Muscle layer of duodenum (tissue), 2 donors: ENCODE data around the gene CFAP107.
"Not testable (repeated sequence)": the region's sequence is repeated elsewhere in the genome, so short reads cannot be mapped to it uniquely, and the experiment has no call there.

Source experiments
- H3K27ac ChIP-seq: one replicate; pipeline ENCODE4 v1.7.0; 2013; ENCODE audit warnings: mild to moderate bottlenecking, low read length
- H3K27me3 ChIP-seq: one replicate; pipeline ENCODE4 v1.7.0; 2013; ENCODE audit warnings: low read depth, mild to moderate bottlenecking, control low read depth, low read length
- H3K36me3 ChIP-seq, 2 donors: one replicate each; pipeline ENCODE4 v1.7.0; 2013; ENCODE audit warnings: low read length in 2 of 2, control low read depth in 1 of 2, mild to moderate bottlenecking in 1 of 2; ENCODE audit not compliant: insufficient read depth in 2 of 2, control insufficient read depth in 1 of 2
- H3K4me1 ChIP-seq, 2 donors: one replicate each; pipeline ENCODE4 v1.7.0; 2013; ENCODE audit warnings: low read length in 2 of 2, mild to moderate bottlenecking in 2 of 2, control low read depth in 1 of 2, moderate library complexity in 1 of 2; ENCODE audit not compliant: insufficient read depth in 2 of 2, control insufficient read depth in 1 of 2
- H3K4me3 ChIP-seq, 2 donors: one replicate each; pipeline ENCODE4 v1.7.0; 2013; ENCODE audit warnings: low read length in 2 of 2, low read depth in 1 of 2, mild to moderate bottlenecking in 1 of 2
- H3K9me3 ChIP-seq, 2 donors: one replicate each; pipeline ENCODE4 v1.7.0; 2013; ENCODE audit warnings: low read length in 2 of 2, control low read depth in 1 of 2, mild to moderate bottlenecking in 1 of 2; ENCODE audit not compliant: control insufficient read depth in 1 of 2
- donor health status: healthy.

The CFAP107 gene

DNA sequence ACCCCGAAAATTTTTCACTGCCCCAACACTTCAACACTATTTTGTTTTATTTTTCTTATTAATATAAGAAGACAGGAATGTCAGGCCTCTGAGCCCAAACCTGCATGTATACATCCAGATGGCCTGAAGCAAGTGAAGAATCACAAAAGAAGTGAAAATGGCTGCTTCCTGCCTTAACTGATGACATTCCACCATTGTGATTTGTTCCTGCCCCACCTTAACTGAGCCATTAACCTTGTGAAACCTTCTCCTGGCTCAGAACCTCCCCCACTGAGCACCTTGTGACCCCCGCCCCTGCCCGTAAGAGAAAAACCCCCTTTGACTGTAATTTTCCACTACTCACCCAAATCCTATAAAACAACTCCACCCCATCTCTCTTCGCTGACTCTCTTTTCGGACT, 32.3 kb upstream of the CFAP107 start:
- not testable (repeated sequence) for H3K36me3 ChIP-seq, H3K27ac ChIP-seq, H3K4me1 ChIP-seq, H3K9me3 ChIP-seq, H3K4me3 ChIP-seq, H3K27me3 ChIP-seq

DNA sequence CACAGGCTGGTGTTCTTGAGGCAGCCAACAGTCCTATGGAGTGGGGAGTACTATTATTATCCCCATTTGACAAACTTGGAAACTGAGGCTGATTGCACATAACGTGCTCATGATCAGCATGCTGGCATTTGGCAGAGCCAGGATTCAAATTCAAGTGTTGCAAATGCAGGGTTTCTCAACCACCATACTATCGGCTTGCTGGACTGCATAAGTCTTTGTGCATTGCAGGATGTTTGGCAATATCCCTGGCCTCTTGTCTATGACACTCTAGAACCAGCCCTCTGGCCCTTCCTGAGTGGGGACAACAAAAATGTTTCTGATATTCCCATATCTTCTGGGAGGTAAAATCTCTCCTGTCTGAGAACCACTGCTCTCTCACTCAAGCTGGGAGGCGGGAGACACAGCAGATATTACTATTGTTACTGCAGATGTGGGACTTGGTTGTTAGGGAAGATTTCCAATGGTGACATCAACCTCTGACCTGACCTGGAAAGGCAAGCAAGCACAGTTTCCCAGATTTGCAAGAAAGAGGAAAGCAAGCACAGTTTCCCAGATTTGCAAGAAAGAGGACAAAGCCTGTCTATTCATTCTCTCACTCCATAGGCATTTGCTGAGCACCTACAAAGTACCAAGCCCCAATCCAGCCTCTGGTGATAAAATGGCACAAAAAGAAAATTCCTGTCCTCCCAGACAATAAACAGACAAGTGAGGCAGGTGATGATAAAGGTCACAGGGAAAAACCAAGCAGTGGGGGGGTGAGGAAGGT, 31.1 kb upstream of the CFAP107 start:
- Histone ChIP-seq H3K4me1 (no peaks in the 10 kb centered on the region), H3K9me3 (no peaks in the 10 kb centered on the region), H3K27ac (no peak overlapping the region), H3K36me3 (no peaks in the 10 kb centered on the region), H3K27me3 (no peaks in the 10 kb centered on the region), H3K4me3 (no peak overlapping the region)

DNA sequence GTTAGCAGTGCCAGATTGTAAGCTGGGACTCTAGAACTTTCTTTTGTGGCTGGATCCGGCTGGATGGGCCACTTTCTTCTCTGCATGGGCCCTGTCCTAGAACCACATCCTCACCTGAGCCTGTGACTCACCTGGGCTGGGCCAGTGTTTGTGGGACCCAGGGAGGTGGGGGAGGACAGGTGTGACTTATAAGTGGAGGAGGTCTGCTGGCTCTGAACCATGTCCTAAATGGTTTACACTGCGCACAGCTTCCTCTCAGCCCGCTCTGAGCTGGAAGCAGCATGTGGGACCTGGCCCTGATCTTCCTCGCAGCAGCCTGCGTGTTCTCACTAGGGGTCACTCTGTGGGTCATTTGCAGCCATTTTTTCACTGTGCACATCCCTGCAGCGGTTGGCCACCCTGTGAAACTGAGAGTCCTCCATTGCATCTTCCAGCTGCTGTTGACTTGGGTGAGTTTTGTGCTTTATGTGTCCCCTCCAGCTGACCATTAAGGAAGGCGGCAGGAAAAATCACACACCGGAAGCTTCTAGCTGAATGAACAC, 30.0 kb upstream of the CFAP107 start, which contains the start of gene AADACL3:
AADACL3 (plus strand) TSS at position 215 of the 542 bp plus-strand sequence; CDS start at position 282, 67 bp downstream.
- no peak within 1 kb of the TSS for H3K4me3 ChIP-seq
- H3K4me1 ChIP-seq = no peaks in the 10 kb centered on the region
- no peak within 1 kb of the TSS for H3K27ac ChIP-seq
- H3K27me3 ChIP-seq = no peaks in the 10 kb centered on the region
- no peaks in the 10 kb centered on the region for H3K36me3 ChIP-seq
- H3K9me3 ChIP-seq = no peaks in the 10 kb centered on the region

DNA sequence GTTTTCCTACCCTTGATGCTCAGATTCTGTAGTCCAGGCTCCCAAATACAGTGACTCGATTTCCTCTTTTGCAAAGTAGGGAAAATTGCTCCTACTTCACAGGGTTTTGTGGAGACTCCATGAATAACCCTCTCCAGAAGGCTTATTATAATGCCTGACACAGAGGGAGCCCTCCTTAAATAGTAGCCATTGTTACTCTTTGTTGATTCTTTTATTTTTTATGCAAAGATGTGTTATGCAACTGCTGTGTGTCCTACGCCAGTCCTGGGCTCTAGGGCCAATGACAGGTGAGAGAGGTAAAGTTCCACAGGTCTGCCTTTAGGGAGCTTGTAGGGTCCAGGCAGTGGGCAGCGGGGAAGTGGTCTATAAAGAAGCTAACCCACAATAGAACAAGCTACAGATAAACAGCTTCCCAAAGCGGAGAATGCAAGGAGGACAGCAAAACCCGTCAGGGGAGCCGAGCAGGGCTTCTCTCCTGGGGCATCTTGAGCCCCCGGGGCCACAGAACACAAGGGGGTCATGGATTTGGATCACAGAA, 28.6 kb upstream of the CFAP107 start:
- no peaks in the 10 kb centered on the region for H3K4me1 ChIP-seq
- no peak overlapping the region for H3K4me3 ChIP-seq
- no peak overlapping the region for H3K27ac ChIP-seq
- no peaks in the 10 kb centered on the region for H3K36me3 ChIP-seq
- no peaks in the 10 kb centered on the region for H3K27me3 ChIP-seq
- no peaks in the 10 kb centered on the region for H3K9me3 ChIP-seq

DNA sequence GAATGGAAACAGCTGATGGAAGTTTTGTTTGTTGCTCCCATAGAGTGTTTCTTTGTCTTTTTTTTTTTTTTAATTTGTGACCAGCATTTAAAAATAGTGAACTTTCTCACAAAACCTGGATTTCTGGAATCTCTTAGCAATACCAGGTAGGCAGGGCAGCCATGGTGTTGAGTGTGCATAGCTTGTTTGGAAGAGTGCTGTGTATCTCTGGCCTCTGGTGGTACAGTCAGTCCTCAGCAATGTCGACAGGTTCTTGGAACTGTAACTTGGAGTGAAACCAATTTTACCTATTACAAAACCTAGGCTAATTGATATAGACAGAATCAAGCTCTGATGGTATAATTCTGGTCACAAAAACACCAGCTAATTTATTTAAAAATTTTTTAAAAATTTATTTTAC, 23.4 kb upstream of the CFAP107 start:
- H3K4me3 ChIP-seq = no peak overlapping the region
- H3K4me1 ChIP-seq = no peaks in the 10 kb centered on the region
- no peaks in the 10 kb centered on the region for H3K9me3 ChIP-seq
- H3K27ac ChIP-seq = no peak overlapping the region
- no peaks in the 10 kb centered on the region for H3K27me3 ChIP-seq
- H3K36me3 ChIP-seq = no peaks in the 10 kb centered on the region

DNA sequence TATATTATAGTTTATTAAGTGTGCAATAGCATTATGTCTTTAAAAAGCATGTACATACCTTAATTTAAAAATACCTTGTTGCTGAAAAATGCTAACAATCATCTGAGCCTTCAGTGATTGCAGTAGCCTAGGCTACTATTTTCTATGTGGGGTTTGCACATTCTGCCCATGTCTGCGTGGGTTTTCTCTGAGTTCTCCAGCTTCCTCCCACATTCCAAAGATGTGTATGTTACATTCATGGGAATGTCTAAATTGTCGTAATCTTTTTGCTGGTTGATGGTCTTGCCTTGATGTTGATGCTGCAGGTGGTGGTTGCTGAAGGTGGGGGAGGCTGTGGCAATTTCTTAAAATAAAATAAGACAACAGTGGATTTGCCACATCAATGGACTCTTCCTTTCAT, 17.6 kb upstream of the CFAP107 start:
- Histone ChIP-seq H3K4me3 (no peak overlapping the region), H3K27me3 (no peaks in the 10 kb centered on the region), H3K9me3 (peaks cover 0 to 15% of the 10 kb centered on the region in 2 donors), H3K36me3 (no peaks in the 10 kb centered on the region), H3K27ac (no peak overlapping the region), H3K4me1 (no peaks in the 10 kb centered on the region)

DNA sequence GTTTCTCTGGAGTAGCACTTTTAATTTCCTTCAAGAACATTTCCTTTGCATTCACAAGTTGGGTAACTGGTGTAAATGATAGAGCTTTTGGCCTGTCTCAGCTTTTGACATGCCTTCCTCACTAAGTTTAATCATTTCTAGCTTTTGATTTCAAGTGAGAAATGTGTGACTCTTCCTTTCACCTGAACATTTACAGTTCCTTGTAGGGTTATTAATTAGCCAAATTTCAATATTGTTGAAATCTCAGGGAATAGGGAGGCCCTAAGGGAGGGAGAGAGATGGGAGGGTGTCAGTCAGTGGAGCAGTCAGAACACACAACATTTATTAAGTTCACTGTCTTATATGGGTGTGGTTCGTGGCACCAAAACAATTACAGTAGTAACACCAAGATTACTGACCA, 15.8 kb upstream of the CFAP107 start:
- Histone ChIP-seq H3K27me3 (no peaks in the 10 kb centered on the region), H3K4me1 (no peaks in the 10 kb centered on the region), H3K4me3 (no peak overlapping the region), H3K36me3 (no peaks in the 10 kb centered on the region), H3K27ac (no peak overlapping the region), H3K9me3 (peaks cover 0 to 15% of the 10 kb centered on the region in 2 donors)

DNA sequence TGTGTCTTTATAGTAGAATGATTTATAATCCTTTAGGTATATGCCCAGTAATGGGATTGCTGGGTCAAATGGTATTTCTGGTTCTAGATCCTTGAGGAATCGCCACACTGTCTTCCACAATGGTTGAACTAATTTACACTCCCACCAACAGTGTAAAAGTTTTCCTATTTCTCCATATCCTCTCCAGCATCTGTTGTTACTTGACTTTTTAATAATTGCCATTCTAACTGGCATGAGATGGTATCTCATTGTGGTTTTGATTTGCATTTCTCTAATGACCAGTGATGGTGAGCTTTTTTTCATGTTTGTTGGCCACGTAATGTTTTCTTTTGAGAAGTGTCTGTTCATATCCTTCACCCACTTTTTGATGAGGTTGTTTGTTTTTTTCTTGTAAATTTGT, 14.9 kb upstream of the CFAP107 start:
- H3K4me3 ChIP-seq, H3K27ac ChIP-seq, H3K27me3 ChIP-seq, H3K4me1 ChIP-seq, H3K36me3 ChIP-seq: not testable (repeated sequence)
- H3K9me3 ChIP-seq = peaks cover 0 to 15% of the 10 kb centered on the region in 2 donors

DNA sequence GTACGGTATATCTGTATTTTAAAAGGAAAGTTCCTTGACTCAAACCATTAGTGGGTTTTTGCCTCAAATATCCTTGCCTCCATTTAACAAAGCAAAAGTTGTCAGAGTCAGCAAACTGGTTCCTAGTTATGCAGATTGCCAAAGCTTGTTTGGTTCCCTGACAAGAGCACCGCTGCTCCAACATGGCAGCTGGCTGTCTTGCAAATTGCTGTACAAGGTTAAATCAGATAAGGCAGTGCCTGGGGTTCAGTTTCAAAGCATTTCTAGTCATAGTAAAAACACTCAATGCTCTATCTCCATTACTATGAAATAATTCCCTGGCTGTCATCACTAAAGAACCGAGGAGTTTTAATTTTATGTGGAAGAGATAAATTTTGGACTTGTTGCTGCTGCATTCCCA, 11.3 kb upstream of the CFAP107 start:
- H3K4me3 ChIP-seq = no peak overlapping the region
- H3K27me3 ChIP-seq = no peaks in the 10 kb centered on the region
- peaks cover 0 to 11% of the 10 kb centered on the region in 2 donors for H3K9me3 ChIP-seq
- H3K36me3 ChIP-seq = no peaks in the 10 kb centered on the region
- H3K4me1 ChIP-seq = no peaks in the 10 kb centered on the region
- no peak overlapping the region for H3K27ac ChIP-seq

DNA sequence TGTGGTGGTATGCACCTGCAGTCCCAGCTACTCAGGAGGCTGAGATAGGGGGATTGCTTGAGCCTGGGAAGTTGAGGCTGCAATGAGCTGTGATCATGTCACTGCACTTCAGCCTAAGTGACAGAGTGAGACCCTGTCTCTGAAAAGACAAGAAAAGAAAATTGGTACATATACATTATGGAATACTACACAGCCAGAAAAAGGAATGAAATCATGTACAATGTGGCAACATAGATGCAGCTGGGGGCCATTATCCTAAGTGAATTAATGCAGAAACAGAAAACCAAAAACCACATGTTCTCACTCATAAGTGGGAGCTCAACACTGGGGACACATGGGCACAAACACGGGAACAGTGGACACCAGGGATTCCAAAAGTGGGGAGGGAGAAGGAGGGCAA, 7.1 kb upstream of the CFAP107 start:
- H3K27ac ChIP-seq = no peak overlapping the region
- H3K4me1 ChIP-seq = no peaks in the 10 kb centered on the region
- no peaks in the 10 kb centered on the region for H3K9me3 ChIP-seq
- H3K36me3 ChIP-seq = no peaks in the 10 kb centered on the region
- H3K27me3 ChIP-seq = no peaks in the 10 kb centered on the region
- no peak overlapping the region for H3K4me3 ChIP-seq

DNA sequence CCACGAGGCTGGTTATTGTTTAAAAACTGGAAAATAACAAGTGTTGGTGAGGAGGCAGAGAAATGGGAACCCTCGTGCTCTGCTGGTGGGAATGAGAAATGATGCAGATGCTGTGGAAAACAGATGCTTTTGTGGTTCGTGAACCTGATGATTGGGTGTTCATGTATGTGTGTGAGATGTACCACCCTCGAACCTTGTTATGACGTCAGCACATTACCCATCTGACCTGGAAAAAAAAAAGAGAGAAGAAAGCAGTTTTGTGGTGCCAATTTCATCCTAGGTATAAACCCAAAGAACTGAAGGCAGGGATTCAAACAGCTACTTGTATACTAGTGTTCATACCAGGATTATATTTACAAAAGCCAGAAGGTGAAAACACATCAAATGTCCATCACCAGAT, 6.4 kb upstream of the CFAP107 start:
- H3K4me3 ChIP-seq = no peak overlapping the region
- no peaks in the 10 kb centered on the region for H3K4me1 ChIP-seq
- H3K9me3 ChIP-seq = no peaks in the 10 kb centered on the region
- H3K36me3 ChIP-seq = no peaks in the 10 kb centered on the region
- H3K27me3 ChIP-seq = no peaks in the 10 kb centered on the region
- no peak overlapping the region for H3K27ac ChIP-seq
